Measurements from ENCODE around the gene UBE2Q1.

The UBE2Q1 gene

DNA sequence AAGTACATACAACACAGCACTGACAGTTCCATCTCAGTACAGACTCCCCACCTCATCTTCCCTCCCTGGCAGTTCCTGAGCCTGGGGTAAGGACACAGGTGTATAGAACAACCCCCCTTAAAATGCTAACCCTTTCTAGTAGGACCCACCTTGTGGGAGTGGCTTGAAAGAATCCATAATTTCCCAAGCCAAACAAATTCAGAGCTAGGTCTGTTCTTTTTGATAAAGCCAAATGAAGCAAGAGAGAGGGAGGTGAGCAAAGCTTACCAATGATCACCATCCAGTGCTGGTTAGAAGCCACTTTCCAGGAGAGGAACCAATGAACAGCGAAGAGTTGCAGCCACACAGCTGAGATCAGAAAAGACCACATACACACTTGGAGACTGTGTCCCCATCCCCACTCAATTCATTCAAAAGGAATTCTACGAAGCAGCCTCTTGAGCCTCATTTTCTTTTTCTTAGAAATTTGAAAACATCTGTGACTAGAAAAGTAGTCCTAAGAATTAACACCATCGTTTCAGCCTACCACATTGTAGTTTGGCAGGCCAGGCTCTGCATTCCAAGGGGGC is 9.2 kb downstream of the UBE2Q1 start:
- H3K4me3 ChIP-seq (ENCODE audit: low read depth, low read length), result no peak overlapping the region
- in situ Hi-C loops (cut with HindIII; ENCODE audit: low sequenced_read_pairs), result no loop called here

DNA sequence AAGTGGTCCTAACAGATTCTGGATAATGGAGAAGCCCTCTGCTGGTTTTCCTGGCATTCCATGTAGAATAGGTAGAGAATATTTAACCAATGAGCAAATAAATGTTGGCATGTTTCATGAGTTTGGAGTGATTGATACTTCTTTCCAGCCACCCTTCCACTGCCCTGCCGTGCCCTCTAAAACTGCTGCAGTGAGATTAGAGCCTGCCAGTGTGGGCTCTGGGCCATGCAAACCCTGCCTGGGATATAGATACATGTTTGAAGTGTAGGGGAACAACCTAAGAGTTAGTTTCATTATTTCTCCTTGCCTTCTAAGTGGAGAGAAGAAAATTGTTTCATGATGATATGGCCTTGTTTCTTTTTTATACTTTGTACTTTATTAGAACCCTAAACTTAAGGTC is 10.4 kb downstream of the UBE2Q1 start:
- H3K4me3 ChIP-seq (ENCODE audit: low read depth, low read length), result no peak overlapping the region
- TF ChIP-seq, protein P1, sequence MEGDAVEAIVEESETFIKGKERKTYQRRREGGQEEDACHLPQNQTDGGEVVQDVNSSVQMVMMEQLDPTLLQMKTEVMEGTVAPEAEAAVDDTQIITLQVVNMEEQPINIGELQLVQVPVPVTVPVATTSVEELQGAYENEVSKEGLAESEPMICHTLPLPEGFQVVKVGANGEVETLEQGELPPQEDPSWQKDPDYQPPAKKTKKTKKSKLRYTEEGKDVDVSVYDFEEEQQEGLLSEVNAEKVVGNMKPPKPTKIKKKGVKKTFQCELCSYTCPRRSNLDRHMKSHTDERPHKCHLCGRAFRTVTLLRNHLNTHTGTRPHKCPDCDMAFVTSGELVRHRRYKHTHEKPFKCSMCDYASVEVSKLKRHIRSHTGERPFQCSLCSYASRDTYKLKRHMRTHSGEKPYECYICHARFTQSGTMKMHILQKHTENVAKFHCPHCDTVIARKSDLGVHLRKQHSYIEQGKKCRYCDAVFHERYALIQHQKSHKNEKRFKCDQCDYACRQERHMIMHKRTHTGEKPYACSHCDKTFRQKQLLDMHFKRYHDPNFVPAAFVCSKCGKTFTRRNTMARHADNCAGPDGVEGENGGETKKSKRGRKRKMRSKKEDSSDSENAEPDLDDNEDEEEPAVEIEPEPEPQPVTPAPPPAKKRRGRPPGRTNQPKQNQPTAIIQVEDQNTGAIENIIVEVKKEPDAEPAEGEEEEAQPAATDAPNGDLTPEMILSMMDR (IDR thresholded peaks at IDR 0.05; ENCODE audit: low read depth, low read length, missing control alignments), result no peak
- DNase-seq (ENCODE audit: low read depth), result no peak
- in situ Hi-C loops (cut with HindIII; ENCODE audit: low sequenced_read_pairs), result no loop called here

More for the DNA sequence above, 9.2 kb downstream of the UBE2Q1 start:
- no peak for DNase-seq (ENCODE audit: low read depth)
- TF ChIP-seq, protein P1 (IDR thresholded peaks at IDR 0.05; ENCODE audit: low read depth, low read length, missing control alignments), result no peak

DNA sequence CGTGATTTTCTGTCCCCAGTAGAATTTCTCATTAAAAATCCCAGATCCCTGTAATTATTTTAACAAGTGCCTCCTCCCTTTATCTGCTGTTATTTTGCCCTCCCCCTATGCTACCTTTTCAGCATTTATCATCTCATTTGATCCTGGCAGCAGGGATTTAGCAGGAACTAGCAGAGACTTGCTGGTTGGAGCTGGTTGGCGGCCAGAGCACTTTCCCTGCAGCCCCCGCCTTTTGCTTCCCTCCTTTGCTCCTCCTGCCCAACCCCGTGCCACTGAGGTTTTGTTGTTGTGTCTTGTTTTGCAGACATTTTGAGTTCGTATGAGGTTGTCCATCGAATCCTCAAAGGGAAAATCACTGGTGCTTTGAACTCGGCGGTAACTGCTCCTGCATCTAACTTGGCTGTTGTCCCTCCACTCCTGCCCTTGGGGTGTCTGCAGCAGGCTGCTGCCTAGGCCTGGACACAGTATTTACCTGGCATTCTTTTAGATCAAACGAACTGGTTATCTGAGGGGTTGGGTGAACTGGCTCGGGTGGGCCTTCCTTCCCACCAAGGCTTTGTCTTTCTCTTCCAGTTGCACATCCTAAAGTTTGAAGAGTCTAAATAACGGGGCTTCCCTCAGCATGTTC is 11.2 kb downstream of the UBE2Q1 start:
- DNase-seq (ENCODE audit: low read depth), result no peak
- no peak overlapping the region for H3K4me3 ChIP-seq (ENCODE audit: low read depth, low read length)
- in situ Hi-C loops (cut with HindIII; ENCODE audit: low sequenced_read_pairs), result no loop called here
- TF ChIP-seq, protein P1 (IDR thresholded peaks at IDR 0.05; ENCODE audit: low read depth, low read length, missing control alignments), result no peak

DNA sequence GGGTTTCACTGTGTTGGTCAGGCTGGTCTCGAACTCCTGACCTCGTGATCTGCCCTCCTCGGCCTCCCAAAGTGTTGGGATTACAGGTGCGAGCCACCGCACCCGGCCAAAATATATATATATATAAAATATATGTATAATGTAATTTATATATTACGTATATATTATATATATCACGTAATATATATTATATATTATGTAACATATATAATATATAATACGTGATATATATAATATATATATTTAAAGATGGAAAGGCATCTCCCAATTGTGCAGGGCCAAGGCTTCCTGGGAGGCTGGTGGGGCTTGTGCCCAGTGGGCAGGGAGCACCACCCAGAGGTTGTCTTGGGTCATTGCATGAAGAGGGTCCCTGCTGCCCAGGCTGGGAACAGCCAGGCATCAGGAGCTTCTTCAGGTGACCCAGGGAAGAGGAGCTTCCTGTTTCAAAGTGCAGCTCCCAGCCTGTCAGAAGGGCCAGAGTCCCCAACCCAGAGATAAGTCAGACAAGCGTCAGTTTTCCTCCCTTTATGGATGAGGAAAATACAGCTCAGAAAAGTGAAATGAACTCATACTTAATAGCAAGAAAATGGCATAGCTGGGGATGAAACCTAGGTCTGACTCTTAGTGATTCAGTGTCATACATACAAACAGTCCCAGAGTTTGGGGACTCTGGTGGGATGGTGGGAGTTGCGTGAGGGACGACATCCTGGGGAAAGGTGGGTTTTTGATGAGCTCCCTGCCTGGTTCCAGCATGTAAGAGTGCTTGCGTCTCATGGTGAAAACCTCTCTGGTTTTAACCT is 12.0 kb downstream of the UBE2Q1 start:
- in situ Hi-C loops (cut with HindIII; ENCODE audit: low sequenced_read_pairs), result no loop called here
- no peak overlapping the region for H3K4me3 ChIP-seq (ENCODE audit: low read depth, low read length)
- TF ChIP-seq, protein P1 (IDR thresholded peaks at IDR 0.05; ENCODE audit: low read depth, low read length, missing control alignments), result peak; percentile 80
- peak; percentile 9 for DNase-seq (ENCODE audit: low read depth)

DNA sequence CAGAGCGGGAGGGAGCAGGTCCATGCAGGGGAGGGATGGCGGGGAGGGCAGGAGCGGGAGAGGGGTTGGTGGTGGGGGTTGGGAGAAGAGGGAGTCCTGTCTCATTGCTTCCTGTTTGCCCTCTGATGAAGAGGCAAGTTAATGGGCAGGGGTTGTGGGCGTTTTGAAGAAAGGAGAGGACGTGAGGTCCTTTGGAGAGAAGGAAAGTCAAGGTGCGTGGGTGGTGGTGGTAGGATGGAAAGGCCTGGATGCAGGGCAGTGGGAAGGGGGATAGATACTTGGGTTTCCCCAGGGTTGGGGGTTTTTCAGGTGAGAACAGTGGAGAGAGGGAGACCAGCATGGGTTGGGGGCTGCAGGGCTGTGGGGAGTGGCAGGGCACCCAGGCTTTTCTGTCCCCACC is 17.2 kb downstream of the UBE2Q1 start:
- TF ChIP-seq, protein P1 (IDR thresholded peaks at IDR 0.05; ENCODE audit: low read depth, low read length, missing control alignments), result no peak
- no peak for DNase-seq (ENCODE audit: low read depth)
- in situ Hi-C loops (cut with HindIII; ENCODE audit: low sequenced_read_pairs), result no loop called here
- no peak overlapping the region for H3K4me3 ChIP-seq (ENCODE audit: low read depth, low read length)

DNA sequence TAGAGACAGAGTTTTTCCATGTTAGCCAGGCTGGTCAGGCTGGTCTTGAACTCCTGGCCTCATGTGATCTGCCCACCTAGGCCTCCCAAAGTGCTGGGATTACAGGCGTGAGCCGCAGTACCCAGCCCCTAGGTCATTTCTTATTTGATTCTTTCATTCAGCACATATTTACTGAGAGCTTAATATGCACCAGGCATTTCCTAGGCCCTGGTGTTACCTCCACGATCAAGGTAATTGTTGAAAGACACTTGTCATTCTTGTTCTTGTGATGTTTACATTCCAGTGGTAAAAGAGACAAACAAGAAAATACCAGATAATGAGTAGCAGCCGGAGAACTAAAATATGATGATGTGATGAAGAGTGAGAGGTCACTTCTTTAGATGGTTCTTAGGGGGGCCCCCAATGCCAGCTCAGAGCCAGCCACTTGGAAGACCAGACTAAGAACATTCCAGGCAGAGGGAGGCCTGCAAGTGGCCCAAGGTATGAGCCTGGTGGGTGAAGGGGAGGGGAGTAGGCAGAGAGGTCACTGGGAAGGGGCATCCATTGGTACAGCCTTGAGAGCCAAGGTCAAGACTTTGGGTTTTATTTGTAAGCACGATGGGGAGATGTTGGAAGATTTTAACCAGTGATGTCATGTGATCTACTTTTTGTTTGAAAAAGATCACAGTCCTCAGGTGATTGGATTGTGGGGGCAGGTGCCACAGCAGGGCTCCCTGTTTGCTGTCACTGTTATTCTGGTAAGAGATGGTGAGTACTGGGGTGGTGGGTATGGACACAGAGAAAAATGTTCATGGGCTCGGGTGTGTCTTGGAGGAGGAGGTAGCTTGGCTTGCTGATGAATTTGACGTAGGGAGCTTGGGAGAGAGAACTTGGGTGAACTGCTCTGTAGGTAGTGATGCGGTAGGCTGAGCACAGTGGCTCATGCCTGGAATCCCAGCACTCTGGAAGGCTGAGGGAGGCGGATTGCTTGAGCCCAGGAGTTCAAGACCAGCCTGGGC is 18.7 kb downstream of the UBE2Q1 start:
- no peak for DNase-seq (ENCODE audit: low read depth)
- TF ChIP-seq, protein P1 (IDR thresholded peaks at IDR 0.05; ENCODE audit: low read depth, low read length, missing control alignments), result no peak
- in situ Hi-C loops (cut with HindIII; ENCODE audit: low sequenced_read_pairs), result no loop called here
- no peak overlapping the region for H3K4me3 ChIP-seq (ENCODE audit: low read depth, low read length)

All from astrocyte of the cerebellum (primary cell).